Spleen (tissue), 11 donors: ENCODE data around the gene GNG7. TPM values are rescaled to one million over a fixed set of nuclear protein-coding genes. Genes with fewer than 3 reads are reported as not detected.

Source experiments
- DNase-seq: peaks from one replicate; pipeline ENCODE4 v3.0.0-alpha.2; 2020
- H3K27ac ChIP-seq, 8 donors: fragments of 200-600 bp; sonication (generic) in 7 of 8; 1 replicate in 4 of 8; 2 replicates in 4 of 8; pipeline versions ENCODE4 v1.5.0 to v1.8.0; 2016 to 2021; ENCODE audit warnings: inconsistent platforms in 4 of 8, mild to moderate bottlenecking in 4 of 8, moderate library complexity in 1 of 8
- H3K27me3 ChIP-seq, 7 donors: fragments of 200-600 bp; sonication (generic) in 6 of 7; replicated peaks in 1 of 7; 1 replicate in 4 of 7; 2 replicates in 3 of 7; pipeline versions ENCODE4 v1.5.0 to v1.8.0; 2016 to 2021; ENCODE audit warnings: inconsistent platforms in 3 of 7, mild to moderate bottlenecking in 1 of 7
- H3K36me3 ChIP-seq, 6 donors: fragments of 200-600 bp; sonication (generic) in 5 of 6; 1 replicate in 4 of 6; 2 replicates in 2 of 6; pipeline versions ENCODE4 v1.5.0 to v1.8.0; 2016 to 2021; ENCODE audit warnings: inconsistent platforms in 2 of 6
- H3K4me1 ChIP-seq, 6 donors: fragments of 200-600 bp; sonication (generic) in 5 of 6; 1 replicate in 3 of 6; 2 replicates in 3 of 6; pipeline versions ENCODE4 v1.5.0 to v1.8.0; 2016 to 2021; ENCODE audit warnings: inconsistent platforms in 3 of 6
- H3K4me3 ChIP-seq, 8 donors: fragments of 200-600 bp; sonication (generic) in 7 of 8; 1 replicate in 4 of 8; 2 replicates in 4 of 8; pipeline versions ENCODE4 v1.5.0 to v1.8.0; 2016 to 2021; ENCODE audit warnings: inconsistent platforms in 4 of 8, mild to moderate bottlenecking in 4 of 8, moderate library complexity in 2 of 8
- H3K9me3 ChIP-seq, 8 donors: fragments of 200-600 bp; sonication (generic) in 7 of 8; 1 replicate in 4 of 8; 2 replicates in 4 of 8; pipeline versions ENCODE4 v1.5.0 to v1.8.0; 2016 to 2021; ENCODE audit warnings: inconsistent platforms in 4 of 8
- POLR2A ChIP-seq, 3 donors: fragments of 450-650 bp; IDR thresholded peaks; one replicate each; pipeline ENCODE4 v1.5.1; 2017; ENCODE audit warnings: antibody characterized with exemption in 3 of 3, mild to moderate bottlenecking in 1 of 3
- POLR2AphosphoS5 ChIP-seq, 3 donors: sonication (generic); formaldehyde crosslinking; IDR thresholded peaks; one replicate each; pipeline ENCODE4 v1.5.1; 2017; ENCODE audit warnings: antibody characterized with exemption in 3 of 3
- WGBS, 5 donors: extraction: QIAGEN DNeasy Blood & Tissue Kit in 3 of 5; methylation state at CpG; one replicate each; pipeline versions ENCODE4 v1.1.5 to v1.1.7; 2013 to 2018; 5-methylcytosine and 5-hydroxymethylcytosine counted together
- intact Hi-C: fragments of 100-400 bp; cut with DNase I; formaldehyde crosslinking; loops from one replicate; pipeline ENCODE4 v1.15.0; 2023; ENCODE audit warnings: low total_unique reads
- polyA plus RNA-seq, 3 donors: library from polyadenylated mRNA; stranded (reverse); fragments of 200-250 nt; gene quantifications; one replicate each; pipeline ENCODE4 v1.2.1, GENCODE V29; 2013
- total RNA-seq, 7 donors: library from RNA; depleted of rRNA in 3 of 7; stranded (reverse); fragments of >200 nt in 3 of 7; fragmentation: NEBNext Ultra II Directional in 4 of 7; extraction: Animal tissue kit (Norgen Biotek cat#: 25700) in 4 of 7; gene quantifications; one replicate each; pipeline versions ENCODE4 v1.1.0 to v1.2.1, GENCODE V29; 2016 to 2021
- TF ChIP-seq, protein P1 (sequence below), 11 experiments: fragments of 200-600 bp in 7 of 11; fragments of 450-650 bp in 4 of 11; sonication (generic) in 4 of 11; IDR thresholded peaks in 8 of 11; conservative IDR thresholded peaks in 3 of 11; 1 replicate in 7 of 11; 2 replicates in 4 of 11; pipeline versions ENCODE4 v1.4.0 to v1.8.0; 2016 to 2021; ENCODE audit warnings: antibody characterized with exemption in 11 of 11, inconsistent platforms in 4 of 11, mild to moderate bottlenecking in 1 of 11
- donor health status: healthy with polysubstance abuse.
- donor health status: DM: no; HTN: no; CAD: no; lungs with moderate emphysema.
- donor health status: DM: no; HTN: no; CAD: no.
- donor health status: Bipolar disorder and iron deficiency.
- donor health status: healthy.
- donor health status: DM: no; HTN: no; CAD: no.
- donor health status: DM: yes; HTN: yes; CAD: no.

Gene GNG7
- total and polyA plus RNA-seq, 10 donors: 17.2 to 34.6 (median 18.9) TPM

DNA sequence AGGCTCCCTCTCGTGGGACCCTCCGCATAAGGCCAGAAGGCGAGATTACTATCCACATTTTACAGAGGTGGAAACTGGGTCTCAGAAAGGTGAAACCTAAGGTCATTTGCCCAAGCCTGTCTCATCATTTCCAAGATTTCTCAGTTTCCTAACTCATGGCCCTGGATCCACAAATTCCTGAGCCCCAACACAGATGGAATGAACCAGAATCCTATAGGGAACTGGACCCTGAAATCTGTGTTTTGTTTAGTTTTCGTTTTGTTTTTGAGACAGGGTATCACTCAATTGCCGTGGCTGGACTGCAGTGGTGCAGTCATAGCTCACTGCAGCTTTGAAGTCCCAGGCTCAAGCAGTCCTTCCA is 563 bp upstream of the GNG7 start:
- intact Hi-C loops: no loop called here

DNA sequence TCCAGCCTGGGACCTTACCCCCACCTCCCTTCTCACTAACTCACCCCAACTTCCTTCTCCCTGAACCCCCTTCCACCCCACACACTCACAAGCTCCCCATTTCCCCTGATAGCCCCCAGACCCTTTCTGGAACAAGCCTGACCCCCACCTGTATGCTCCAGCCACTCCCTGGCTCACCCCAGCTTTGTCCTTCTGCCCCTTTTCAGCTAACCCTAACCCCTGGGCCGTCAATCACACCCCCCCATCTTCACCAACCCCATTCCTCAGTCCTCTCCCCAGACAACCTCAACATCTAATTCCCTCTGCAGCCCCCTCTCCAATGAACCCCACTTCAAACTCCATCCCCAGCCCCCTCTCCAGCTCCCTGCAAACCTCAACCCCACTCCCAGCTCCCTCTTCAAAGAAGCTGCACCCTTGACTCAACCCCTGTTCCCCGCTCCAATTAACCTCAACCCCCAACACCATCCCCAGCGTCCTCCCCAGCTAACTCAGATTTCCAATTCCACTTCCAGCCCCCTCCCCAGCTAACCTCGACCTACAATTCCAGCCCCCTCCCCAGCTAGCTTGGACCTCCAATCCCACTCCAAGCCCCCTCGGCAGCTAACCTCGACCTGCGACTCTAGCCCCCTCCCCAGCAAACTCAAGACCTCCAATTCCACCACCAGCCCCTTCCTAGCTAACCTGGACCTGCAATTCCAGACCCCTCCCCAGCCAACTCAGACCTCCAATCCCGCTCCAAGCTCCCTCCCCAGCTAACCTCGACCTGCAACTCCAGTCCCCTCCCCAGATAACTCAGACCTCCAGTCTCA is 929 bp downstream of the GNG7 start:
- Histone ChIP-seq H3K9me3 (no peaks in the 10 kb centered on the region), H3K27ac (peak overlapping the region in 6 of 8 donors; percentile 54 to 90 (median 82)), H3K4me1 (peaks cover 0 to 70% (median 46%) of the 10 kb centered on the region in 6 donors), H3K4me3 (peak overlapping the region in 7 of 8 donors; percentile 39 to 79 (median 54)), H3K27me3 (no peaks in the 10 kb centered on the region), H3K36me3 (no peaks in the 10 kb centered on the region)
- intact Hi-C loops: no loop called here
- TF ChIP-seq POLR2A (IDR thresholded peaks at IDR 0.05): no peak
- no peak for TF ChIP-seq POLR2AphosphoS5 (IDR thresholded peaks at IDR 0.05)
- TF ChIP-seq, protein P1, sequence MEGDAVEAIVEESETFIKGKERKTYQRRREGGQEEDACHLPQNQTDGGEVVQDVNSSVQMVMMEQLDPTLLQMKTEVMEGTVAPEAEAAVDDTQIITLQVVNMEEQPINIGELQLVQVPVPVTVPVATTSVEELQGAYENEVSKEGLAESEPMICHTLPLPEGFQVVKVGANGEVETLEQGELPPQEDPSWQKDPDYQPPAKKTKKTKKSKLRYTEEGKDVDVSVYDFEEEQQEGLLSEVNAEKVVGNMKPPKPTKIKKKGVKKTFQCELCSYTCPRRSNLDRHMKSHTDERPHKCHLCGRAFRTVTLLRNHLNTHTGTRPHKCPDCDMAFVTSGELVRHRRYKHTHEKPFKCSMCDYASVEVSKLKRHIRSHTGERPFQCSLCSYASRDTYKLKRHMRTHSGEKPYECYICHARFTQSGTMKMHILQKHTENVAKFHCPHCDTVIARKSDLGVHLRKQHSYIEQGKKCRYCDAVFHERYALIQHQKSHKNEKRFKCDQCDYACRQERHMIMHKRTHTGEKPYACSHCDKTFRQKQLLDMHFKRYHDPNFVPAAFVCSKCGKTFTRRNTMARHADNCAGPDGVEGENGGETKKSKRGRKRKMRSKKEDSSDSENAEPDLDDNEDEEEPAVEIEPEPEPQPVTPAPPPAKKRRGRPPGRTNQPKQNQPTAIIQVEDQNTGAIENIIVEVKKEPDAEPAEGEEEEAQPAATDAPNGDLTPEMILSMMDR (IDR thresholded peaks at IDR 0.05 in 8 of 11, conservative IDR thresholded peaks at IDR 0.05 in 3 of 11): no peak
- WGBS, 5 donors: 9 to 12% (median 10%) methylated on average over 9 of the region's 9 CpGs
- DNase-seq: no peak

More for the DNA sequence above, 563 bp upstream of the GNG7 start:
- Histone ChIP-seq H3K36me3 (no peaks in the 10 kb centered on the region), H3K9me3 (no peaks in the 10 kb centered on the region), H3K27ac (peak overlapping the region in 5 of 8 donors; percentile 27 to 90 (median 83)), H3K4me1 (peaks cover 0 to 55% (median 35%) of the 10 kb centered on the region in 6 donors), H3K27me3 (no peaks in the 10 kb centered on the region), H3K4me3 (peak overlapping the region in 4 of 8 donors; percentile 54 to 79 (median 62))
- no peak for DNase-seq
- WGBS, 5 donors: 68 to 84% (median 83%) methylated on average over 5 of the region's 5 CpGs
- TF ChIP-seq POLR2AphosphoS5 (IDR thresholded peaks at IDR 0.05) (no peak), POLR2A (IDR thresholded peaks at IDR 0.05) (no peak)
- TF ChIP-seq, protein P1 (IDR thresholded peaks at IDR 0.05 in 8 of 11, conservative IDR thresholded peaks at IDR 0.05 in 3 of 11): no peak

DNA sequence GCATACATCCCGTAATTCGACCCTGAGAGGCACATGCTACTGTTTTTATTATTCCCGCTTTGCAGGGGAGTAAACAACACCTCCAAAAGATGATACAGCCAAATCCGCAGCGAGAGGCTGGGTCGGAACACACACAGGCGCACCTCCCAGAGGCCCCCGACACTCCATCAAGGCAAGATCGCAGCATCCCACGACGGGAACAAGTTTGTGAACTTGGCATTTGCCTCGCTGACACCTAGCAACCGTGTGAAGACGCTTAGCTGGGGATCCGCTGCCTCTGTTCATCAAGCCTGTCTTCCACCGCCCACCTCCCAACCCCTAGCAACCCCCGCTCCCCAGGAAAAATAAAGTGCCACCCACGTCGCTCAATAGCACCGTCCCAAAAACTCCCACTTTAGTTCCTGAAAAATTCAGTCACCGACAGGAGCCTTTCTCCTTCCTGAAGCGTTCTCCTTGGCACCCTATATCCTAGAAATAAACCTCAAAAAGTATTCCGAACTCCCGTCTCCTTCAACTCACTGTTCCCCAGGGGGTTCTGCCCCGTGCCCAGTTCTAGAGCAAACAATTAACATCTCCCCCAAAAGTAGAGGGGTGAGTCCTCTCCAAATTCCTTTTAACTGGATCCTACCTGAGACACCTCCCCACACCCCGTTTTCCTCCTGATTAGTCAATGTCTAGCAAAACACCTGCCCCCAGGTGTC is 1.7 kb downstream of the GNG7 start:
- peaks cover 0 to 77% (median 52%) of the 10 kb centered on the region in 6 donors for H3K4me1 ChIP-seq
- H3K27me3 ChIP-seq: no peaks in the 10 kb centered on the region
- no peaks in the 10 kb centered on the region for H3K9me3 ChIP-seq
- TF ChIP-seq, protein P1 (IDR thresholded peaks at IDR 0.05 in 8 of 11, conservative IDR thresholded peaks at IDR 0.05 in 3 of 11): no peak
- TF ChIP-seq POLR2AphosphoS5 (IDR thresholded peaks at IDR 0.05) (no peak), POLR2A (IDR thresholded peaks at IDR 0.05) (no peak)
- 59 to 80% (median 73%) methylated on average over 26 of the region's 26 CpGs for WGBS, 5 donors
- no peaks in the 10 kb centered on the region for H3K36me3 ChIP-seq
- DNase-seq: peak; percentile 70
- intact Hi-C loops: no loop called here
- peak overlapping the region in 6 of 8 donors; percentile 56 to 90 (median 82) for H3K27ac ChIP-seq
- H3K4me3 ChIP-seq: peak overlapping the region in 4 of 8 donors; percentile 54 to 79 (median 62)
